Endodermal cell (in vitro differentiated cells): ENCODE measurements around the gene DNASE1L1. TPM values are rescaled to one million over a fixed set of nuclear protein-coding genes. Genes with fewer than 3 reads are reported as not detected.

Experiments
- DNase-seq: peaks from one replicate; pipeline ENCODE4 v3.0.0-alpha.2; 2017
- H3K27ac ChIP-seq: 2 replicates; pipeline ENCODE4 v1.5.1; 2013; ENCODE audit warnings: mild to moderate bottlenecking, low read depth, low read length, moderate library complexity
- H3K27me3 ChIP-seq: 2 replicates; pipeline ENCODE4 v1.6.1; 2013; ENCODE audit warnings: mild to moderate bottlenecking, low read length, moderate library complexity; ENCODE audit not compliant: insufficient read depth, control insufficient read depth, poor library complexity, severe bottlenecking
- H3K36me3 ChIP-seq: 2 replicates; pipeline ENCODE4 v1.7.0; 2013; ENCODE audit warnings: mild to moderate bottlenecking, low read length, moderate library complexity; ENCODE audit not compliant: control insufficient read depth, insufficient read depth
- H3K4me1 ChIP-seq: one replicate; pipeline ENCODE4 v1.7.0; 2013; ENCODE audit warnings: low read length; ENCODE audit not compliant: control insufficient read depth, insufficient read depth
- H3K4me3 ChIP-seq: 2 replicates; pipeline ENCODE4 v1.5.1; 2013; ENCODE audit warnings: mild to moderate bottlenecking, low read length, moderate library complexity
- H3K9ac ChIP-seq: 2 replicates; pipeline ENCODE4 v1.6.1; 2013; ENCODE audit warnings: mild to moderate bottlenecking, low read length, moderate library complexity; ENCODE audit not compliant: poor library complexity, severe bottlenecking; ENCODE audit errors: extremely low read depth
- H3K9me3 ChIP-seq: 2 replicates; pipeline ENCODE4 v1.6.1; 2013; ENCODE audit warnings: mild to moderate bottlenecking, low read length, moderate library complexity; ENCODE audit not compliant: control insufficient read depth
- H3K27ac Mint-ChIP-seq: 2 replicates; pipeline ENCODE4 v1.8.0; 2020; ENCODE audit warnings: mixed read lengths
- H3K27me3 Mint-ChIP-seq: 2 replicates; pipeline ENCODE4 v1.8.0; 2021; ENCODE audit warnings: mild to moderate bottlenecking, mixed read lengths; ENCODE audit not compliant: insufficient read depth
- H3K36me3 Mint-ChIP-seq: 2 replicates; pipeline ENCODE4 v1.8.0; 2020; ENCODE audit warnings: low read depth, mixed read lengths
- H3K4me1 Mint-ChIP-seq: 2 replicates; pipeline ENCODE4 v1.8.0; 2020; ENCODE audit warnings: mixed read lengths
- H3K4me3 Mint-ChIP-seq: 2 replicates; pipeline ENCODE4 v1.8.0; 2020; ENCODE audit warnings: mild to moderate bottlenecking, moderate library complexity, mixed read lengths
- H3K9me3 Mint-ChIP-seq: 2 replicates; pipeline ENCODE4 v1.8.0; 2020; ENCODE audit warnings: mild to moderate bottlenecking, mixed read lengths
- CTCF ChIP-seq: fragments of 200-600 bp; sonication (generic); conservative IDR thresholded peaks from 2 replicates; pipeline ENCODE4 v1.5.0; 2021; ENCODE audit warnings: antibody characterized with exemption, mild to moderate bottlenecking
- WGBS, 2 experiments: methylation state at CpG; one replicate each; pipeline versions ENCODE4 v1.1.5 to v1.1.7; 2013; ENCODE audit warnings: missing lambda C conversion rate in 2 of 2, mixed read lengths in 1 of 2; ENCODE audit not compliant: insufficient coverage in 1 of 2, insufficient read length in 1 of 2; 5-methylcytosine and 5-hydroxymethylcytosine counted together
- total RNA-seq, 2 donors: library from RNA; stranded (reverse); fragmentation: NEBNext Ultra II Directional in 1 of 2; extraction: Animal tissue kit (Norgen Biotek cat#: 25700) in 1 of 2; gene quantifications; 2 replicates in 1 of 2; 3 replicates in 1 of 2; pipeline ENCODE4 v1.2.1, GENCODE V29; 2021

Gene DNASE1L1
- total RNA-seq, 2 donors from 2014 or later = 13.8 to 17.0 TPM

- peak; percentile 72 for DNase-seq
- no peaks in the 10 kb centered on the region for H3K4me1 Mint-ChIP-seq
- peak within 1 kb of the TSS; percentile 71 for H3K27ac ChIP-seq
- no peak for TF ChIP-seq CTCF
- H3K4me3 ChIP-seq = peak within 1 kb of the TSS; percentile 85
- H3K27me3 ChIP-seq = no peaks in the 10 kb centered on the region
- H3K36me3 ChIP-seq = peaks cover 17% of the 10 kb centered on the region
- 0% methylated on average over 3 to 67 of the region's 93 CpGs for WGBS, 2 experiments
- peak within 1 kb of the TSS; percentile 78 for H3K4me3 Mint-ChIP-seq
- no peaks in the 10 kb centered on the region for H3K4me1 ChIP-seq
- H3K9me3 Mint-ChIP-seq = peaks cover 75% of the 10 kb centered on the region
- no peaks in the 10 kb centered on the region for H3K9me3 ChIP-seq
- H3K27ac Mint-ChIP-seq = peak within 1 kb of the TSS; percentile 80
- H3K36me3 Mint-ChIP-seq = peaks cover 23% of the 10 kb centered on the region
- H3K27me3 Mint-ChIP-seq = no peaks in the 10 kb centered on the region
- H3K9ac ChIP-seq = no peak within 1 kb of the TSS
Observed at GRCh38 chrX:154436983-154437752, 28.1 kb upstream of the DNASE1L1 start, which contains the start of gene GDI1. Gene GDI1, plus strand, starts transcription at chrX:154437154. Its CDS starts 101 bp downstream, at chrX:154437255.

GRCh38 chrX:154436374-154436982, 27.4 kb upstream of the DNASE1L1 start:
- Histone ChIP-seq H3K27me3 (no peaks in the 10 kb centered on the region), H3K4me1 (no peaks in the 10 kb centered on the region), H3K9me3 (no peaks in the 10 kb centered on the region), H3K9ac (no peak overlapping the region), H3K36me3 (peaks cover 14% of the 10 kb centered on the region), H3K4me3 (no peak overlapping the region), H3K27ac (peak overlapping the region; percentile 60)
- H3K9me3 Mint-ChIP-seq = peaks cover 71% of the 10 kb centered on the region
- no peaks in the 10 kb centered on the region for H3K27me3 Mint-ChIP-seq
- WGBS, 2 experiments = 10 to 40% methylated on average over 1 to 37 of the region's 78 CpGs
- peaks cover 20% of the 10 kb centered on the region for H3K36me3 Mint-ChIP-seq
- H3K4me1 Mint-ChIP-seq = no peaks in the 10 kb centered on the region
- H3K4me3 Mint-ChIP-seq = peak overlapping the region; percentile 78
- peak overlapping the region; percentile 80 for H3K27ac Mint-ChIP-seq
- DNase-seq = peak; percentile 76
- TF ChIP-seq CTCF = no peak

- H3K4me3 Mint-ChIP-seq = no peak overlapping the region
- H3K27ac Mint-ChIP-seq = no peak overlapping the region
- DNase-seq = no peak
- no peaks in the 10 kb centered on the region for H3K4me1 ChIP-seq
- H3K4me1 Mint-ChIP-seq = no peaks in the 10 kb centered on the region
- no peak overlapping the region for H3K9ac ChIP-seq
- H3K27me3 ChIP-seq = no peaks in the 10 kb centered on the region
- H3K4me3 ChIP-seq = no peak overlapping the region
- peaks cover 19% of the 10 kb centered on the region for H3K36me3 Mint-ChIP-seq
- no peaks in the 10 kb centered on the region for H3K9me3 ChIP-seq
- TF ChIP-seq CTCF = no peak
- H3K27me3 Mint-ChIP-seq = no peaks in the 10 kb centered on the region
- no peak overlapping the region for H3K27ac ChIP-seq
- WGBS, 2 experiments = 92 to 95% methylated on average over 4 to 19 of the region's 19 CpGs
- H3K9me3 Mint-ChIP-seq = peaks cover 72% of the 10 kb centered on the region
- H3K36me3 ChIP-seq = peaks cover 7% of the 10 kb centered on the region
Observed at GRCh38 chrX:154435171-154435733, 26.2 kb upstream of the DNASE1L1 start.
